Measurements from ENCODE around the gene INTS6. TPM values are rescaled to one million over a fixed set of nuclear protein-coding genes. Genes with fewer than 3 reads are reported as not detected.
A peak's percentile ranks its signal among the peaks of the same experiment; 100 is the strongest.

INTS6 gene
- total RNA-seq, 1 donor, result 69.1 TPM

DNA sequence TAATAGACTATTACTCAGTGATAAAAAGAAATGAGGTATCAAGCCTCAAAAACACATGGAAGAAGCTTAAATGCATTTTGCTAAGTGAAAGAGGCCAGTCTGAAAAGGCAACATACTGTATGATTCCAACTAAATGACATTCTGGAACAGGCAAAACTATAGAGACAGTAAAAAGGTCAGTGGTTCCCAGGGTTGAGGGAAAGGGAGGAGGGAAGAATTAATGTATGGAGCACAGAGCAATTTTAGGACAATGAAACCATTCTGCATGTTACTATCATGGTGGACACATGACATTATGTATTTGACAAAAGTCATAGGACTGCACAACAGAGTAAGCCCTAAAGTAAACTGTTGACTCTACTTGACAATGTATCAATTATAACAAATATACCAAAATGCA lies 119.0 kb downstream of the INTS6 start:
- no peak for DNase-seq (ENCODE audit: low read depth)
- TF ChIP-seq, protein P1, sequence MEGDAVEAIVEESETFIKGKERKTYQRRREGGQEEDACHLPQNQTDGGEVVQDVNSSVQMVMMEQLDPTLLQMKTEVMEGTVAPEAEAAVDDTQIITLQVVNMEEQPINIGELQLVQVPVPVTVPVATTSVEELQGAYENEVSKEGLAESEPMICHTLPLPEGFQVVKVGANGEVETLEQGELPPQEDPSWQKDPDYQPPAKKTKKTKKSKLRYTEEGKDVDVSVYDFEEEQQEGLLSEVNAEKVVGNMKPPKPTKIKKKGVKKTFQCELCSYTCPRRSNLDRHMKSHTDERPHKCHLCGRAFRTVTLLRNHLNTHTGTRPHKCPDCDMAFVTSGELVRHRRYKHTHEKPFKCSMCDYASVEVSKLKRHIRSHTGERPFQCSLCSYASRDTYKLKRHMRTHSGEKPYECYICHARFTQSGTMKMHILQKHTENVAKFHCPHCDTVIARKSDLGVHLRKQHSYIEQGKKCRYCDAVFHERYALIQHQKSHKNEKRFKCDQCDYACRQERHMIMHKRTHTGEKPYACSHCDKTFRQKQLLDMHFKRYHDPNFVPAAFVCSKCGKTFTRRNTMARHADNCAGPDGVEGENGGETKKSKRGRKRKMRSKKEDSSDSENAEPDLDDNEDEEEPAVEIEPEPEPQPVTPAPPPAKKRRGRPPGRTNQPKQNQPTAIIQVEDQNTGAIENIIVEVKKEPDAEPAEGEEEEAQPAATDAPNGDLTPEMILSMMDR (IDR thresholded peaks at IDR 0.05; ENCODE audit: insufficient read depth, low read depth, low read length), result no peak

GRCh38 chr13:51333421-51333820 lies 119.4 kb downstream of the INTS6 start:
- no peak for DNase-seq (ENCODE audit: low read depth)
- H3K4me3 ChIP-seq (ENCODE audit: low read depth, low read length), result no peak overlapping the region
- TF ChIP-seq, protein P1 (IDR thresholded peaks at IDR 0.05; ENCODE audit: insufficient read depth, low read depth, low read length), result no peak

More for the DNA sequence above, 119.0 kb downstream of the INTS6 start:
- no peak overlapping the region for H3K4me3 ChIP-seq (ENCODE audit: low read depth, low read length)

GRCh38 chr13:51332566-51333361 lies 120.1 kb downstream of the INTS6 start:
- H3K4me3 ChIP-seq (ENCODE audit: low read depth, low read length), result no peak overlapping the region
- DNase-seq (ENCODE audit: low read depth), result no peak
- TF ChIP-seq, protein P1 (IDR thresholded peaks at IDR 0.05; ENCODE audit: insufficient read depth, low read depth, low read length), result no peak

DNA sequence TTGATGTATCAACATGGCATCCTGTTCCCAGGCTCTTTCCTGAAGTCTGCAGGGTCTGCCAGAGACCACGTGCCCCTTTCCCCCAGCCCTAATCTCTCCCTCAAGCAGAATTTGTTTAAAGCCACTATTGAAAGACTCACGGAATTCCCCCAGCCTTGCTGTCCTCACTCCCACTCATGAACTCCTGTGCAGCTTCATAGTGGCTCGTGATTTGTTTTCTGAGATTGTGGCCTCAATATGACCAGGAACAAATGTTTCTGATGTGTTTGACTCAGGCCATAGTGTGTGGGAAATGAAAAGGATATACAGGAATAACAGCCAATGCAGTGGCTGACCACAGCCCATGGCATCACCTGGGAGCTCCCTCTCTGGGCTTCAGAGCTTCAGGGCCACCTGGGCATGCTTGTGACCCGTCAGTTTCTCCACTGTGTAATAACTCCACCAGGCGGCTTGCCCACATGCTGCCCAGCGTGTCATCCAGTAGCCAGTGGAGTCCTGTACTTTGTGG lies 121.4 kb downstream of the INTS6 start:
- peak; percentile 24 for DNase-seq (ENCODE audit: low read depth)
- no peak overlapping the region for H3K4me3 ChIP-seq (ENCODE audit: low read depth, low read length)

GRCh38 chr13:51330791-51331190 lies 122.0 kb downstream of the INTS6 start:
- H3K4me3 ChIP-seq (ENCODE audit: low read depth, low read length), result no peak overlapping the region
- TF ChIP-seq, protein P1 (IDR thresholded peaks at IDR 0.05; ENCODE audit: insufficient read depth, low read depth, low read length), result no peak
- DNase-seq (ENCODE audit: low read depth), result peak; percentile 23

More for the DNA sequence above, 121.4 kb downstream of the INTS6 start:
- TF ChIP-seq, protein P1 (IDR thresholded peaks at IDR 0.05; ENCODE audit: insufficient read depth, low read depth, low read length), result no peak

- no peak overlapping the region for H3K4me3 ChIP-seq (ENCODE audit: low read depth, low read length)
- DNase-seq (ENCODE audit: low read depth), result no peak
Observed at GRCh38 chr13:51329606-51330005, 123.2 kb downstream of the INTS6 start.

More at GRCh38 chr13:51329606-51330005, 123.2 kb downstream of the INTS6 start:
- TF ChIP-seq, protein P1 (IDR thresholded peaks at IDR 0.05; ENCODE audit: insufficient read depth, low read depth, low read length), result no peak
